Measurements from ENCODE around the gene AK3.
A peak's percentile ranks its signal among the peaks of the same experiment; 100 is the strongest.
"Not testable (repeated sequence)": the region's sequence is repeated elsewhere in the genome, so short reads cannot be mapped to it uniquely, and the experiment has no call there.

AK3 gene

DNA sequence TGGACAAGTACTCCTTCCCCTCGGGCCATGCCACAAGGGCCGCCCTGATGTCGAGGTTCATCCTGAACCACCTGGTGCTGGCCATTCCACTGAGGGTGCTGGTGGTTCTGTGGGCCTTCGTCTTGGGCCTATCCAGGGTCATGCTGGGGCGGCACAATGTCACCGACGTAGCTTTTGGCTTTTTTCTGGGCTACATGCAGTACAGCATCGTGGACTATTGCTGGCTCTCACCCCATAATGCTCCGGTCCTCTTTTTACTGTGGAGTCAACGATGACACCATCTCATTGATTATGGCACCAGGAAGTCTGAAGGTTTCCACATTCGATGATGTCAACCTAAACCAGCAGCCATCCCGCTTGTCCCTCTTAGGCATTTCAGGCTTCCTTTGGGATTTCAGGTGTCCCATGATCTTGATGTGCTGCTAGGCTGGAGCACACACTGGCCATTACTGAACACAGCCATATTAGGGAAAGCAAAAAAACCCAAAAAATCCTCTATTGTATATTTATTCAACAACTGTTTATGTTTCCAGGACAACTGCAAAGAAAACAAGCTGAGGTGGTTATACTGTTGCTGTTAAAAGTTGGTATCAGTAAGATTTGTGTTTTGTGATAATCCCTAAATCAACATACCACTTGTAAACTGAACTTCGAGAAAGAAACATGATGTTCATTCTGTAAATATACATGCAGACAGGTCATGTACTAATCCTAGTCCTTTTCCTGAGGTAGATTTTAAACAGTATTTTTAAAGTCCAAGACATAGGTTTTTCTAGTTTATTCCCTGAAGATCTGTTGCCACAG is 77.8 kb downstream of the AK3 start:
- no peak for DNase-seq

DNA sequence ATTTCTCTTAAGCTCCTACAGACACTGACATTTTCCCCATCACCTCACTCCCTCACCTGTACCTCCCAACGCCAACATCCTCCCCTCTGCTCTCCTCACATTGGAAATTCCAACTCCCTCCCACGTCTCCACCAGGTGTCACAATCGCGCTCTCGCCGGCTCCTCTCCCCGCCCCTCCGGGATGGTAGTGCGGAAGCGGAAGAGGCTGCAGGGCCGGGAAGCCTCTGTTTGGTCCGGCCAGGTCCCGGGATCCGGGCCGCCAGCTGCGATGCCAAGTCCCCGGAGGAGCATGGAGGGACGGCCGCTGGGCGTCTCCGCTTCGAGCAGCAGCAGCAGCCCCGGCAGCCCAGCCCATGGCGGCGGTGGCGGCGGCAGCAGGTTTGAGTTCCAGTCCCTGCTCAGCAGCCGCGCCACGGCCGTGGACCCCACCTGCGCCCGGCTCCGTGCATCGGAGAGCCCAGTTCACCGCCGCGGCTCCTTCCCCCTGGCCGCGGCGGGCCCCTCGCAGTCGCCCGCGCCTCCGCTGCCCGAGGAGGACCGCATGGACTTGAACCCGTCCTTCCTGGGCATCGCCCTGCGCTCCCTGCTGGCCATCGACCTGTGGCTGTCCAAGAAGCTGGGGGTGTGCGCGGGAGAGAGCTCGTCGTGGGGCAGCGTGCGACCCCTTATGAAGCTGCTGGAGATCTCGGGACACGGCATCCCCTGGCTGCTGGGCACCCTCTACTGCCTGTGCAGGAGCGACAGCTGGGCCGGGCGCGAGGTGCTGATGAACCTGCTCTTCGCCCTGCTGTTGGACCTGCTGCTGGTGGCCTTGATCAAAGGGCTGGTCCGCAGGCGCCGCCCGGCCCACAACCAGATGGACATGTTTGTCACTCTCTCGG is 78.7 kb downstream of the AK3 start, which contains the start of gene PLPP6:
Gene PLPP6, plus strand, starts transcription at position 187 of the 881 bp plus-strand sequence. Its CDS starts 82 bp downstream, at position 269.
- DNase-seq = peak; percentile 94

DNA sequence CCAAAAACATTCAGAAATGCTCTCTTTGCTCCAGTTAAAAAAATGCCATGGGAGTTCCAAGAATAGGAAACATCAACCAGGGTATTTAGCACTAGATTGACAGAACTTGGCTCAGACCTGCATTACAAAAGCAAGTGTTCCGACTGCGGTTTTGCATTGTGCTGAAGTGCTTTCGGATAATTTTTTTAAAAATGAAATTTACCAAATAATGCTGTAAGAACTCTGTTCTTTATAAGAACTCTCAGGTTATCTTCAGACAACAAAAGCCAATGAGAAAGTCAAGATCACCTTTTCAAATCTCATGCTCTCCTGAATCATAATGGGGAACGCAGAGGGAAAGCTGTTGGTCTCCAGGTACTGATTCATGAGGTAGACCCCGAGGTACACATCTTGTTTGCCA is 79.4 kb downstream of the AK3 start:
- no peak for DNase-seq

DNA sequence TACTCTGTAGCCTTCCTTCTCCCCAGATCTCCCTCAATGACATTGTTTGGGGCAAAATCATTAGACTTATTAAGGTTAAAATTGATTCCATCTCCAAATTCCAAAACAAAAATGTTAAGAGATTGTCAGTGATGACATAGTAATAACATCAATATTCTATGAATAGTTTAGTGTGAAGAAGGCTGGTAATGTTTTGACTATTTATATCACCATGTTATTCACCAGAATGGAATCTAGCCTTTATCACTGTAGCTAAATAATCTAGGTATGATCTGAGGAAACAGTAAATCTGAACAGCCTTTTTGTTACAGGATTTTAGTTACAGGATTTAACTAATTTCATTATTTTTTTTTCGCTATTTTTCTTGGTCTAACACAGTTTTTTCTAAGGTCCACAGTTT is 79.8 kb downstream of the AK3 start:
- no peak for DNase-seq

DNA sequence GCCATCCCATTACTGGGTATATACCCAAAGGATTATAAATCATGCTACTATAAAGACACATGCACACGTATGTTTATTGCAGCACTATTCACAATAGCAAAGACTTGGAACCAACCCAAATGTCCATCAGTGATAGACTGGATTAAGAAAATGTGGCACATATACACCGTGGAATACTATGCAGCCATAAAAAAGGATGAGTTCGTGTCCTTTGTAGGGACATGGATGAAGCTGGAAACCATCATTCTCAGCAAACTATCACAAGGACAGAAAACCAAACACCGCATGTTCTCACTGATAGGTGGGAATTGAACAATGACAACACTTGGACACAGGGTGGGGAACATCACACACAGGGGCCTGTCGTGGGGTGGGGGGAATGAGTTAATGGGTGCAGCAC is 80.3 kb downstream of the AK3 start:
- not testable (repeated sequence) for DNase-seq

Measured in NCI-H2107 (cell line).